H1 (cell line): ENCODE results near the gene B3GAT1. TPM values are rescaled to one million over a fixed set of nuclear protein-coding genes. Genes with fewer than 3 reads are reported as not detected.

Source experiments
- CTCF ChIA-PET: fragments of 300-600 bp; sonication (Branson Sonifier 250); formaldehyde crosslinking; loops from one replicate; lab custom pipeline; 2021; ENCODE audit not compliant: partially characterized antibody; lab: Charles Lee
- POLR2A ChIA-PET: fragments of 300-600 bp; sonication (Branson Sonifier 250); formaldehyde crosslinking; loops from one replicate; lab custom pipeline; 2021; ENCODE audit warnings: inconsistent platforms; ENCODE audit not compliant: partially characterized antibody; lab: Charles Lee
- DNase-seq, 2 experiments: peaks; one replicate each; pipeline versions ENCODE4 v3.0.0 to v3.0.0-alpha.2; 2010 to 2022; ENCODE audit warnings: low spot score in 2 of 2, low read depth in 1 of 2, mixed read lengths in 1 of 2
- FAIRE-seq: peaks from 2 replicates; lab custom pipeline; 2011; peaks lifted over from hg19 to GRCh38; lab: Jason Lieb, UNC
- H2AFZ ChIP-seq: 2 replicates; pipeline ENCODE4 v1.8.1; 2012; ENCODE audit warnings: low read length, inconsistent platforms
- H2AK5ac ChIP-seq: 2 replicates; pipeline ENCODE4 v1.6.1; 2013; ENCODE audit warnings: low read depth, low read length
- H2BK120ac ChIP-seq: replicated peaks from 2 replicates; pipeline ENCODE3; 2013; ENCODE audit warnings: low read depth, low read length, inconsistent platforms
- H2BK12ac ChIP-seq: 2 replicates; pipeline ENCODE4 v1.6.1; 2013; ENCODE audit warnings: low read depth, low read length
- H2BK15ac ChIP-seq: 2 replicates; pipeline ENCODE4 v1.6.1; 2013; ENCODE audit warnings: low read length
- H2BK20ac ChIP-seq: 2 replicates; pipeline ENCODE4 v1.6.1; 2013; ENCODE audit warnings: low read length
- H2BK5ac ChIP-seq: 2 replicates; pipeline ENCODE4 v1.6.1; 2013; ENCODE audit warnings: low read depth, low read length
- H3K14ac ChIP-seq: 2 replicates; pipeline ENCODE4 v1.6.1; 2013; ENCODE audit warnings: inconsistent platforms; ENCODE audit not compliant: insufficient read length
- H3K18ac ChIP-seq: 2 replicates; pipeline ENCODE4 v1.6.1; 2013; ENCODE audit warnings: low read length; ENCODE audit errors: extremely low read depth
- H3K23ac ChIP-seq: 2 replicates; pipeline ENCODE4 v1.6.1; 2013; ENCODE audit warnings: inconsistent platforms; ENCODE audit not compliant: insufficient read length
- H3K23me2 ChIP-seq: 2 replicates; pipeline ENCODE4 v1.6.1; 2013; ENCODE audit warnings: low read depth, low read length
- H3K27ac ChIP-seq: 2 replicates; pipeline ENCODE4 v1.6.1; 2011; ENCODE audit warnings: low read depth, low read length, inconsistent platforms
- H3K27me3 ChIP-seq, 4 experiments: replicated peaks in 1 of 4; 1 replicate in 1 of 4; 2 replicates in 3 of 4; pipeline versions ENCODE4 v1.6.1 to v1.8.1; 2011 to 2013; ENCODE audit warnings: low read length in 3 of 4, mild to moderate bottlenecking in 3 of 4, inconsistent platforms in 2 of 4, mixed read lengths in 2 of 4, moderate library complexity in 1 of 4; ENCODE audit not compliant: control insufficient read depth in 3 of 4, insufficient read depth in 3 of 4; ENCODE audit errors: extremely low read depth in 1 of 4
- H3K36me3 ChIP-seq, 4 experiments: 2 replicates each; pipeline versions ENCODE4 v1.6.1 to v1.8.1; 2011 to 2013; ENCODE audit warnings: mild to moderate bottlenecking in 4 of 4, low read length in 3 of 4, moderate library complexity in 2 of 4, control low read depth in 1 of 4, inconsistent platforms in 1 of 4; ENCODE audit not compliant: insufficient read depth in 4 of 4, control insufficient read depth in 2 of 4
- H3K4ac ChIP-seq: replicated peaks from 2 replicates; pipeline ENCODE3; 2013; ENCODE audit warnings: low read length, low read depth, mixed read lengths, inconsistent platforms; ENCODE audit not compliant: insufficient read length
- H3K4me1 ChIP-seq, 4 experiments: replicated peaks in 1 of 4; 1 replicate in 1 of 4; 2 replicates in 3 of 4; pipeline versions ENCODE4 v1.6.1 to v1.8.1; 2011 to 2013; ENCODE audit warnings: low read length in 3 of 4, inconsistent platforms in 2 of 4, mixed read lengths in 1 of 4; ENCODE audit not compliant: insufficient read depth in 4 of 4, control insufficient read depth in 3 of 4
- H3K4me2 ChIP-seq, 2 experiments: 2 replicates each; pipeline versions ENCODE4 v1.6.1 to v1.8.1; 2011 to 2013; ENCODE audit warnings: low read depth in 2 of 2, low read length in 2 of 2, control low read depth in 1 of 2, inconsistent platforms in 1 of 2, mild to moderate bottlenecking in 1 of 2; ENCODE audit not compliant: insufficient read depth in 1 of 2
- H3K4me3 ChIP-seq, 4 experiments: fragments of 200-600, 300-600 bp in 1 of 4; sonication (generic), shearing (Covaris generic), sonication (Bioruptor Twin) in 1 of 4; 2 replicates each; pipeline versions ENCODE4 v1.5.1 to v1.8.1; 2011 to 2016; ENCODE audit warnings: low read length in 4 of 4, low read depth in 3 of 4, control low read depth in 2 of 4, inconsistent platforms in 2 of 4, mild to moderate bottlenecking in 2 of 4, mixed read lengths in 1 of 4, moderate library complexity in 1 of 4; ENCODE audit not compliant: insufficient read depth in 2 of 4; ENCODE audit errors: extremely low read depth in 1 of 4
- H3K56ac ChIP-seq: replicated peaks from 2 replicates; pipeline ENCODE3; 2013; ENCODE audit warnings: low read depth, mild to moderate bottlenecking, mixed read lengths, low read length, inconsistent platforms; ENCODE audit not compliant: insufficient read length
- H3K79me1 ChIP-seq: 2 replicates; pipeline ENCODE4 v1.6.1; 2013; ENCODE audit warnings: low read depth, low read length, control low read depth
- H3K79me2 ChIP-seq, 2 experiments: 2 replicates each; pipeline versions ENCODE4 v1.6.1 to v1.8.1; 2012 to 2013; ENCODE audit warnings: low read length in 2 of 2, mild to moderate bottlenecking in 2 of 2, inconsistent platforms in 1 of 2; ENCODE audit not compliant: insufficient read depth in 2 of 2, control insufficient read depth in 1 of 2
- H3K9ac ChIP-seq, 4 experiments: replicated peaks in 1 of 4; 1 replicate in 1 of 4; 2 replicates in 3 of 4; pipeline versions ENCODE4 v1.6.1 to v1.8.1; 2011 to 2013; ENCODE audit warnings: low read depth in 3 of 4, low read length in 3 of 4, control low read depth in 2 of 4, mild to moderate bottlenecking in 2 of 4, moderate library complexity in 2 of 4, inconsistent platforms in 1 of 4; ENCODE audit errors: extremely low read depth in 1 of 4
- H3K9me3 ChIP-seq, 2 experiments: 2 replicates each; pipeline versions ENCODE4 v1.6.1 to v1.8.1; 2012 to 2013; ENCODE audit warnings: mild to moderate bottlenecking in 2 of 2, moderate library complexity in 2 of 2, control low read depth in 1 of 2, inconsistent platforms in 1 of 2, low read depth in 1 of 2, low read length in 1 of 2, mixed read lengths in 1 of 2; ENCODE audit not compliant: insufficient read depth in 2 of 2
- H4K20me1 ChIP-seq, 2 experiments: replicated peaks in 1 of 2; 2 replicates each; pipeline versions ENCODE3 to v1.8.1; 2011 to 2013; ENCODE audit warnings: inconsistent platforms in 2 of 2, low read length in 2 of 2, mild to moderate bottlenecking in 1 of 2; ENCODE audit not compliant: insufficient read depth in 2 of 2, control insufficient read depth in 1 of 2
- H4K5ac ChIP-seq: 2 replicates; pipeline ENCODE4 v1.6.1; 2013; ENCODE audit warnings: low read length, low read depth, mixed read lengths, inconsistent platforms; ENCODE audit not compliant: insufficient read length
- H4K8ac ChIP-seq: 2 replicates; pipeline ENCODE4 v1.8.0; 2013; ENCODE audit warnings: mild to moderate bottlenecking, moderate library complexity, low read length, inconsistent platforms; ENCODE audit not compliant: insufficient read depth; ENCODE audit errors: extremely low read depth
- H4K91ac ChIP-seq: replicated peaks from 2 replicates; pipeline ENCODE3; 2013; ENCODE audit warnings: low read length, mixed read lengths, inconsistent platforms; ENCODE audit not compliant: insufficient read length
- CBX5 ChIP-seq: fragments of 300-800, 300-1000 bp; sonication (generic); IDR thresholded peaks from 2 replicates; pipeline ENCODE4 v1.7.1; 2016; ENCODE audit warnings: antibody characterized with exemption, low read length, low read depth
- CBX8 ChIP-seq: fragments of 300-800, 300-1000 bp; sonication (generic); IDR thresholded peaks from 2 replicates; pipeline ENCODE4 v1.7.1; 2016; ENCODE audit warnings: low read depth, low read length, borderline replicate concordance
- CHD1 ChIP-seq: IDR thresholded peaks from 2 replicates; pipeline ENCODE4 v1.6.1; 2012; ENCODE audit warnings: low read depth, low read length, improper control_type of control experiment
- FOSL1 ChIP-seq: IDR thresholded peaks from 2 replicates; pipeline ENCODE4 v1.6.1; 2011; ENCODE audit warnings: mild to moderate bottlenecking, low read depth, low read length, moderate library complexity; ENCODE audit not compliant: insufficient read depth
- KDM4A ChIP-seq: IDR thresholded peaks from one replicate; pipeline ENCODE4 v1.7.1; 2012; ENCODE audit warnings: low read depth, mild to moderate bottlenecking, moderate library complexity, low read length, inconsistent platforms; ENCODE audit not compliant: severe bottlenecking
- NANOG ChIP-seq: IDR thresholded peaks from 2 replicates; pipeline ENCODE4 v1.6.1; 2011; ENCODE audit warnings: low read length, low read depth, mild to moderate bottlenecking, inconsistent platforms; ENCODE audit not compliant: insufficient read depth, poor library complexity, severe bottlenecking
- NRF1 ChIP-seq: IDR thresholded peaks from 2 replicates; pipeline ENCODE4 v1.6.1; 2011; ENCODE audit warnings: mild to moderate bottlenecking, low read depth, low read length, improper control_type of control experiment
- PHF8 ChIP-seq: fragments of 200-600 bp; sonication (generic); conservative IDR thresholded peaks from 2 replicates; pipeline ENCODE4 v1.7.1; 2012; ENCODE audit warnings: low read depth, mild to moderate bottlenecking, inconsistent platforms, low read length, moderate library complexity
- RBBP5 ChIP-seq: IDR thresholded peaks from 2 replicates; pipeline ENCODE4 v1.7.1; 2012; ENCODE audit warnings: low read depth, mild to moderate bottlenecking, inconsistent platforms, low read length, moderate library complexity, borderline replicate concordance
- RFX5 ChIP-seq: IDR thresholded peaks from 2 replicates; pipeline ENCODE4 v1.6.1; 2011; ENCODE audit warnings: low read depth, low read length, improper control_type of control experiment, borderline replicate concordance
- TAF1 ChIP-seq: IDR thresholded peaks from 2 replicates; pipeline ENCODE4 v1.6.1; 2011; ENCODE audit warnings: mild to moderate bottlenecking, low read depth, low read length
- TEAD4 ChIP-seq: IDR thresholded peaks from 2 replicates; pipeline ENCODE4 v1.6.1; 2012; ENCODE audit warnings: low read depth, low read length, inconsistent platforms, mixed read lengths
- USF2 ChIP-seq: IDR thresholded peaks from 2 replicates; pipeline ENCODE4 v1.6.1; 2011; ENCODE audit warnings: low read length, improper control_type of control experiment
- WGBS, 2 experiments: shearing (Covaris generic) in 1 of 2; methylation state at CpG; one replicate each; pipeline versions ENCODE4 v1.1.6 to v1.1.7; 2013 to 2015; ENCODE audit warnings: low lambda C conversion rate in 2 of 2, mixed read lengths in 2 of 2, inconsistent platforms in 1 of 2, low coverage in 1 of 2, missing lambda C conversion rate in 1 of 2; ENCODE audit not compliant: insufficient replicate concordance in 2 of 2, insufficient coverage in 1 of 2, insufficient read length in 1 of 2; ENCODE audit errors: extremely low coverage in 1 of 2, missing lambda C conversion rate in 1 of 2; 5-methylcytosine and 5-hydroxymethylcytosine counted together
- polyA plus RNA-seq, 7 experiments: library from polyadenylated mRNA; depleted of rRNA in 3 of 7; stranded (reverse) in 5 of 7; unstranded in 2 of 7; fragments of >200 nt in 5 of 7; fragments of 200-250 nt in 2 of 7; gene quantifications; 1 replicate in 5 of 7; 2 replicates in 1 of 7; 4 replicates in 1 of 7; pipeline versions ENCODE4 v1.2.1 to v1.2.3, GENCODE V29; 2011 to 2013; ENCODE audit warnings: missing spikeins in 2 of 7, mixed read lengths in 2 of 7
- total RNA-seq: library from RNA; stranded (reverse); fragmentation: NEBNext Ultra II Directional; extraction: Animal tissue kit (Norgen Biotek cat#: 25700); gene quantifications from 2 replicates; pipeline ENCODE4 v1.2.1, GENCODE V29; 2021

Gene B3GAT1
- total and polyA plus RNA-seq, 2 of the 8 experiments (the other 6 are each of a cell fraction or from before 2014, with no cell fraction given): 19.7 to 32.4 TPM

DNA sequence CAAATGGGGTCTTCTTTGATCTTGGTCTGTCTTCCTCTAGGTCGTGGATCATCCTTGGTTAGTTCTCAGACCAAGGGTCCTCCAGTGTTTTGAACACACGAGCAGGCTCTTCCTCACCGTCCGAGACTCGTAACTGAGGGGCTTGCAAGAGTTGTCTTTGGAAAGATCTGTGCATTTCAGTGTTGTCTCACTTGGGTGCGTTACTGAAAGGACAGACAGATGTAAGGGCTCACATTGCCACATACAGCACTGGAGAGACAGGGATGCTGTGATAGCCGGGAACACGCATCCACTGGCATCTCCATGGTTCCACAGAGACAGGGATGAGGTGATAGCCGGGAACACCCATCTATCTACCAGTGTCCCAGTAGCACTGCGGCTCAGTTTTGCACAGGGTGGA is 64.6 kb downstream of the B3GAT1 start:
- FAIRE-seq (no peak), DNase-seq (peak in 1 of 2 experiments; percentile 32)
- H2BK120ac ChIP-seq: no peak overlapping the region
- H3K23ac ChIP-seq: no peak overlapping the region
- no peak overlapping the region for H2AK5ac ChIP-seq
- POLR2A ChIA-PET: no interaction called here
- H3K9me3 ChIP-seq: no peaks in the 10 kb centered on the region
- H4K20me1 ChIP-seq: no peaks in the 10 kb centered on the region
- H3K4ac ChIP-seq: no peak overlapping the region
- H3K14ac ChIP-seq: no peak overlapping the region
- H3K9ac ChIP-seq: no peak overlapping the region
- no peaks in the 10 kb centered on the region for H3K79me1 ChIP-seq
- no peak overlapping the region for H2BK5ac ChIP-seq
- H3K79me2 ChIP-seq: no peaks in the 10 kb centered on the region
- no peak overlapping the region for H2BK20ac ChIP-seq
- peaks cover 0 to 3% (median 1%) of the 10 kb centered on the region in 4 experiments; a peak in 3 of 7 replicates for H3K4me1 ChIP-seq
- H4K5ac ChIP-seq: no peak overlapping the region
- CTCF ChIA-PET: interaction anchor here (2.7 kb wide), 1 partner anchor 85 kb away, joined by 8 read pairs; no protein-coding TSS in a partner anchor
- no peak overlapping the region for H2BK15ac ChIP-seq
- H3K18ac ChIP-seq: no peak overlapping the region
- H3K56ac ChIP-seq: no peak overlapping the region
- H3K36me3 ChIP-seq: no peaks in the 10 kb centered on the region
- no peak overlapping the region for H3K4me3 ChIP-seq
- no peak overlapping the region for H2BK12ac ChIP-seq
- no peak overlapping the region for H3K4me2 ChIP-seq
- no peak overlapping the region for H4K8ac ChIP-seq
- no peak overlapping the region for H4K91ac ChIP-seq
- no peak overlapping the region for H3K27ac ChIP-seq
- 92% methylated on average over 10 of the region's 10 CpGs; no CpG with 5 or more reads in 1 of the 2 experiments for WGBS, 2 experiments
- H2AFZ ChIP-seq: no peak overlapping the region
- H3K23me2 ChIP-seq: no peaks in the 10 kb centered on the region
- H3K27me3 ChIP-seq: no peaks in the 10 kb centered on the region; a peak in 1 of 7 replicates
- TF ChIP-seq RFX5 (no peak), NRF1 (no peak), CBX8 (no peak), RBBP5 (no peak), USF2 (no peak), CHD1 (no peak), NANOG (no peak), KDM4A (no peak), TEAD4 (no peak), FOSL1 (no peak), CBX5 (no peak), TAF1 (no peak), PHF8 (no peak)
